DND-41 (cell line): ENCODE measurements around the gene DNM2.

Source experiments
- ATAC-seq: fragments of 200-7000 bp; cut with Tn5 transposase; 3 replicates; pipeline ENCODE4 v1.9.1; 2021; ENCODE audit warnings: low read depth; ENCODE audit not compliant: insufficient read depth
- DNase-seq: peaks from one replicate; pipeline ENCODE4 v3.0.0-alpha.2; 2020
- H2AFZ ChIP-seq: 2 replicates; pipeline ENCODE4 v1.6.0; 2012; ENCODE audit warnings: low read depth, low read length
- H3K27ac ChIP-seq: 2 replicates; pipeline ENCODE4 v1.5.1; 2012; ENCODE audit warnings: low read length, inconsistent platforms
- H3K27me3 ChIP-seq: fragments of 200-600 bp; sonication (generic); 2 replicates; pipeline ENCODE4 v1.6.0; 2012; ENCODE audit warnings: low read length, mild to moderate bottlenecking, inconsistent platforms; ENCODE audit not compliant: insufficient read depth, poor library complexity
- H3K36me3 ChIP-seq: 2 replicates; pipeline ENCODE4 v1.5.1; 2012; ENCODE audit warnings: low read length, inconsistent platforms; ENCODE audit not compliant: insufficient read depth
- H3K4me1 ChIP-seq: 2 replicates; pipeline ENCODE4 v1.5.1; 2012; ENCODE audit warnings: mild to moderate bottlenecking, low read length; ENCODE audit not compliant: insufficient read depth
- H3K4me2 ChIP-seq: 2 replicates; pipeline ENCODE4 v1.6.0; 2012; ENCODE audit warnings: mild to moderate bottlenecking, moderate library complexity, low read length, inconsistent platforms; ENCODE audit not compliant: insufficient read depth
- H3K4me3 ChIP-seq, 2 experiments: fragments of 200-600 bp in 1 of 2; shearing (Covaris generic) in 1 of 2; 2 replicates each; pipeline ENCODE4 v1.5.1; 2012 to 2016; ENCODE audit warnings: inconsistent platforms in 2 of 2, low read length in 2 of 2, mild to moderate bottlenecking in 2 of 2, low read depth in 1 of 2, moderate library complexity in 1 of 2
- H3K79me2 ChIP-seq: 2 replicates; pipeline ENCODE4 v1.6.0; 2012; ENCODE audit warnings: low read length, inconsistent platforms; ENCODE audit not compliant: insufficient read depth
- H3K9ac ChIP-seq: 2 replicates; pipeline ENCODE4 v1.6.0; 2012; ENCODE audit warnings: low read depth, mild to moderate bottlenecking, inconsistent platforms, low read length, moderate library complexity
- H3K9me3 ChIP-seq: 2 replicates; pipeline ENCODE4 v1.5.1; 2012; ENCODE audit warnings: low read length, moderate library complexity, mild to moderate bottlenecking, inconsistent platforms; ENCODE audit not compliant: insufficient read depth, severe bottlenecking
- H4K20me1 ChIP-seq: 2 replicates; pipeline ENCODE4 v1.6.0; 2012; ENCODE audit warnings: low read length; ENCODE audit not compliant: insufficient read depth
- EZH2 ChIP-seq: IDR thresholded peaks from 3 replicates; pipeline ENCODE4 v1.6.1; 2012; ENCODE audit warnings: borderline replicate concordance, low read depth, mild to moderate bottlenecking, moderate library complexity, low read length, inconsistent platforms; ENCODE audit not compliant: severe bottlenecking
- TF ChIP-seq, protein P1 (sequence below): IDR thresholded peaks from 2 replicates; pipeline ENCODE4 v1.5.1; 2012; ENCODE audit warnings: borderline replicate concordance, low read length, moderate library complexity, mild to moderate bottlenecking; ENCODE audit not compliant: poor library complexity, severe bottlenecking; ENCODE audit errors: extremely low read depth

The DNM2 gene

GRCh38 chr19:10694706-10695307 lies 23.1 kb upstream of the DNM2 start:
- H3K36me3 ChIP-seq = peaks cover 30% of the 10 kb centered on the region
- H3K27ac ChIP-seq = no peak overlapping the region
- ATAC-seq (no peak), DNase-seq (no peak)
- H3K27me3 ChIP-seq = no peaks in the 10 kb centered on the region
- H3K79me2 ChIP-seq = peaks cover 5% of the 10 kb centered on the region; the same call in 1 of the 2 replicates
- peaks cover 63% of the 10 kb centered on the region for H4K20me1 ChIP-seq
- no peak for TF ChIP-seq EZH2
- TF ChIP-seq, protein P1, sequence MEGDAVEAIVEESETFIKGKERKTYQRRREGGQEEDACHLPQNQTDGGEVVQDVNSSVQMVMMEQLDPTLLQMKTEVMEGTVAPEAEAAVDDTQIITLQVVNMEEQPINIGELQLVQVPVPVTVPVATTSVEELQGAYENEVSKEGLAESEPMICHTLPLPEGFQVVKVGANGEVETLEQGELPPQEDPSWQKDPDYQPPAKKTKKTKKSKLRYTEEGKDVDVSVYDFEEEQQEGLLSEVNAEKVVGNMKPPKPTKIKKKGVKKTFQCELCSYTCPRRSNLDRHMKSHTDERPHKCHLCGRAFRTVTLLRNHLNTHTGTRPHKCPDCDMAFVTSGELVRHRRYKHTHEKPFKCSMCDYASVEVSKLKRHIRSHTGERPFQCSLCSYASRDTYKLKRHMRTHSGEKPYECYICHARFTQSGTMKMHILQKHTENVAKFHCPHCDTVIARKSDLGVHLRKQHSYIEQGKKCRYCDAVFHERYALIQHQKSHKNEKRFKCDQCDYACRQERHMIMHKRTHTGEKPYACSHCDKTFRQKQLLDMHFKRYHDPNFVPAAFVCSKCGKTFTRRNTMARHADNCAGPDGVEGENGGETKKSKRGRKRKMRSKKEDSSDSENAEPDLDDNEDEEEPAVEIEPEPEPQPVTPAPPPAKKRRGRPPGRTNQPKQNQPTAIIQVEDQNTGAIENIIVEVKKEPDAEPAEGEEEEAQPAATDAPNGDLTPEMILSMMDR = no peak
- H3K4me2 ChIP-seq = no peak overlapping the region
- H3K9ac ChIP-seq = no peak overlapping the region
- H3K4me1 ChIP-seq = peaks cover 9% of the 10 kb centered on the region
- H3K4me3 ChIP-seq = no peak overlapping the region
- H3K9me3 ChIP-seq = no peaks in the 10 kb centered on the region
- H2AFZ ChIP-seq = no peak overlapping the region

- H3K4me1 ChIP-seq = peaks cover 9% of the 10 kb centered on the region
- H3K4me2 ChIP-seq = peak overlapping the region; percentile 37
- H3K36me3 ChIP-seq = peaks cover 21% of the 10 kb centered on the region
- H4K20me1 ChIP-seq = peaks cover 54% of the 10 kb centered on the region
- H3K9me3 ChIP-seq = no peaks in the 10 kb centered on the region
- no peak overlapping the region for H3K27ac ChIP-seq
- no peak overlapping the region for H2AFZ ChIP-seq
- peak; percentile 94 for DNase-seq
- H3K27me3 ChIP-seq = no peaks in the 10 kb centered on the region
- H3K9ac ChIP-seq = no peak overlapping the region
- peak; percentile 94 for ATAC-seq
- no peaks in the 10 kb centered on the region for H3K79me2 ChIP-seq
- TF ChIP-seq EZH2 = no peak
- TF ChIP-seq, protein P1 = no peak
- no peak overlapping the region for H3K4me3 ChIP-seq
These were observed 22.2 kb upstream of the DNM2 start for GRCh38 chr19:10695401-10696398.

- Histone ChIP-seq H3K27ac (no peak overlapping the region), H3K4me1 (peaks cover 27% of the 10 kb centered on the region), H3K4me2 (no peak overlapping the region), H3K27me3 (no peaks in the 10 kb centered on the region), H2AFZ (no peak overlapping the region), H3K9me3 (no peaks in the 10 kb centered on the region), H3K9ac (no peak overlapping the region), H3K4me3 (no peak overlapping the region), H3K79me2 (peaks cover 11% of the 10 kb centered on the region), H3K36me3 (no peaks in the 10 kb centered on the region), H4K20me1 (peaks cover 16% of the 10 kb centered on the region)
- TF ChIP-seq, protein P1 = peak; percentile 70
- TF ChIP-seq EZH2 = no peak
- DNase-seq (peak; percentile 73), ATAC-seq (no peak)
These were observed 18.1 kb upstream of the DNM2 start for GRCh38 chr19:10699650-10700335.
